Measurements from ENCODE around the gene RANBP3L. TPM values are rescaled to one million over a fixed set of nuclear protein-coding genes. Genes with fewer than 3 reads are reported as not detected.

Gene RANBP3L
- total and polyA plus RNA-seq, 2 of the 4 experiments (the other 2 are of a cell fraction) = not detected

GRCh38 chr5:36323926-36324781, 22.5 kb upstream of the RANBP3L start:
- H3K79me1 ChIP-seq (ENCODE audit: low read depth in 1 of 2, low read length in 2 of 2) = no peaks in the 10 kb centered on the region
- H3K14ac ChIP-seq (replicated peaks; ENCODE audit: low read depth, low read length) = no peak overlapping the region
- no peak overlapping the region for H2AFZ ChIP-seq (replicated peaks; ENCODE audit: low read length, poor library complexity)
- H3K4me1 ChIP-seq (ENCODE audit: control insufficient read depth, insufficient read depth, low read length) = no peaks in the 10 kb centered on the region
- intact Hi-C loops (cut with micrococcal nuclease) = no loop called here
- H3K4me2 ChIP-seq (ENCODE audit: low read depth, low read length) = no peak overlapping the region
- H4K20me1 ChIP-seq (ENCODE audit: insufficient read depth, low read length) = no peaks in the 10 kb centered on the region
- H2BK20ac ChIP-seq (ENCODE audit: low read depth, low read length) = no peak overlapping the region
- no peak overlapping the region for H2BK5ac ChIP-seq (ENCODE audit: low read depth, low read length, poor library complexity, severe bottlenecking)
- H4K91ac ChIP-seq (ENCODE audit: insufficient read depth, low read depth, low read length) = no peak overlapping the region
- H2AK5ac ChIP-seq (ENCODE audit: low read depth, low read length) = no peak overlapping the region
- no peaks in the 10 kb centered on the region for H3K36me3 ChIP-seq (ENCODE audit: control insufficient read depth, insufficient read depth, low read length)
- H3K9me3 ChIP-seq (ENCODE audit: control insufficient read depth, insufficient read depth, low read length) = no peaks in the 10 kb centered on the region
- no peak overlapping the region for H3K56ac ChIP-seq (ENCODE audit: extremely low read depth, insufficient read depth, low read length)
- no peaks in the 10 kb centered on the region; the same call in 1 of the 2 replicates for H3K27me3 ChIP-seq (ENCODE audit: control insufficient read depth, insufficient read depth, low read length)
- TF ChIP-seq CTCF (conservative IDR thresholded peaks at IDR 0.05; ENCODE audit: low read depth, low read length) = no peak
- no peak overlapping the region for H3K23ac ChIP-seq (ENCODE audit: low read depth, low read length)
- DNase-seq = no peak
- H3K9me1 ChIP-seq (ENCODE audit: insufficient read depth, low read length) = no peaks in the 10 kb centered on the region
- POLR2A ChIA-PET (ENCODE audit: unreplicated experiment) = no interaction called here
- ATAC-seq (ENCODE audit: low read depth) = no peak
- H2BK15ac ChIP-seq (ENCODE audit: low read depth, low read length) = no peak overlapping the region
- in situ Hi-C loops (cut with MboI; ENCODE audit: low sequenced_read_pairs) = no loop called here
- WGBS, 2 experiments (ENCODE audit: extremely low coverage in 2 of 2, insufficient read length in 1 of 2) = 60% methylated on average over 1 of the region's 6 CpGs; no CpG with 5 or more reads in 1 of the 2 experiments
- no peak overlapping the region for H3K4ac ChIP-seq (ENCODE audit: low read depth, low read length)
- no peak overlapping the region for H3K9ac ChIP-seq (ENCODE audit: low read depth, low read length)
- no peak overlapping the region for H3K18ac ChIP-seq (ENCODE audit: low read depth, low read length)
- dilution Hi-C loops (cut with HindIII; ENCODE audit: low sequenced_read_pairs, unreplicated experiment) = no loop called here
- no peak overlapping the region for H2BK120ac ChIP-seq (ENCODE audit: low read depth, low read length)
- no peak overlapping the region for H3K27ac ChIP-seq (ENCODE audit: insufficient read depth, low read length)
- BruUV-seq (replicated peaks) = no TSS peak
- no peak overlapping the region for H3K4me3 ChIP-seq (ENCODE audit: insufficient read depth, low read depth, low read length)
- H2AK9ac ChIP-seq (replicated peaks; ENCODE audit: low read depth, low read length, poor library complexity) = no peak overlapping the region
- CTCF ChIA-PET = no interaction called here
- H4K5ac ChIP-seq (ENCODE audit: low read depth, low read length) = no peak overlapping the region
- H4K8ac ChIP-seq (ENCODE audit: low read depth in 2 of 2, low read length in 2 of 2) = no peak overlapping the region

All from IMR-90 (cell line).